Measurements from ENCODE around the gene ABCG4.

DNA sequence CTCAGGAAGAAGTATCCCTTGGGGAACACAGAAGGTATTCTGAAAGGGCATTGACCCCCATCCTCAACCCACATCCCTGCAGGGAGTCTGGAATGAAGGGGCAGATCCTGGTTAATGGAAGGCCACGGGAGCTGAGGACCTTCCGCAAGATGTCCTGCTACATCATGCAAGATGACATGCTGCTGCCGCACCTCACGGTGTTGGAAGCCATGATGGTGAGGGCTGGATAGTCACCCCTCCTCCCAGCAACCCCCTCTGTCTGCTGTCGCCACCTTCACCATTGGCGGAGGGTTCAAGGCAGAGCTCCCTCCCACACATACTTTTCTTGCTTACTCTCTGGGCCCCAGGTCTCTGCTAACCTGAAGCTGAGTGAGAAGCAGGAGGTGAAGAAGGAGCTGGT lies 5.3 kb downstream of the ABCG4 start:
- TF ChIP-seq, protein P1, sequence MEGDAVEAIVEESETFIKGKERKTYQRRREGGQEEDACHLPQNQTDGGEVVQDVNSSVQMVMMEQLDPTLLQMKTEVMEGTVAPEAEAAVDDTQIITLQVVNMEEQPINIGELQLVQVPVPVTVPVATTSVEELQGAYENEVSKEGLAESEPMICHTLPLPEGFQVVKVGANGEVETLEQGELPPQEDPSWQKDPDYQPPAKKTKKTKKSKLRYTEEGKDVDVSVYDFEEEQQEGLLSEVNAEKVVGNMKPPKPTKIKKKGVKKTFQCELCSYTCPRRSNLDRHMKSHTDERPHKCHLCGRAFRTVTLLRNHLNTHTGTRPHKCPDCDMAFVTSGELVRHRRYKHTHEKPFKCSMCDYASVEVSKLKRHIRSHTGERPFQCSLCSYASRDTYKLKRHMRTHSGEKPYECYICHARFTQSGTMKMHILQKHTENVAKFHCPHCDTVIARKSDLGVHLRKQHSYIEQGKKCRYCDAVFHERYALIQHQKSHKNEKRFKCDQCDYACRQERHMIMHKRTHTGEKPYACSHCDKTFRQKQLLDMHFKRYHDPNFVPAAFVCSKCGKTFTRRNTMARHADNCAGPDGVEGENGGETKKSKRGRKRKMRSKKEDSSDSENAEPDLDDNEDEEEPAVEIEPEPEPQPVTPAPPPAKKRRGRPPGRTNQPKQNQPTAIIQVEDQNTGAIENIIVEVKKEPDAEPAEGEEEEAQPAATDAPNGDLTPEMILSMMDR (IDR thresholded peaks at IDR 0.05): no peak
- TF ChIP-seq POLR2A (IDR thresholded peaks at IDR 0.05): no peak
